D721Med (cell line): ENCODE data around the gene RTF2.

Experiments used
- DNase-seq: peaks from one replicate; pipeline ENCODE4 v3.0.0; 2011; ENCODE audit warnings: low spot score; ENCODE audit not compliant: insufficient read length
- FAIRE-seq: peaks from 2 replicates; lab custom pipeline; 2011; peaks lifted over from hg19 to GRCh38; lab: Jason Lieb, UNC
- TF ChIP-seq, protein P1 (sequence below): IDR thresholded peaks from 2 replicates; pipeline ENCODE4 v1.5.1; 2012; ENCODE audit warnings: mild to moderate bottlenecking, control low read depth; ENCODE audit not compliant: insufficient read depth; ENCODE audit errors: missing control alignments

RTF2 gene

DNA sequence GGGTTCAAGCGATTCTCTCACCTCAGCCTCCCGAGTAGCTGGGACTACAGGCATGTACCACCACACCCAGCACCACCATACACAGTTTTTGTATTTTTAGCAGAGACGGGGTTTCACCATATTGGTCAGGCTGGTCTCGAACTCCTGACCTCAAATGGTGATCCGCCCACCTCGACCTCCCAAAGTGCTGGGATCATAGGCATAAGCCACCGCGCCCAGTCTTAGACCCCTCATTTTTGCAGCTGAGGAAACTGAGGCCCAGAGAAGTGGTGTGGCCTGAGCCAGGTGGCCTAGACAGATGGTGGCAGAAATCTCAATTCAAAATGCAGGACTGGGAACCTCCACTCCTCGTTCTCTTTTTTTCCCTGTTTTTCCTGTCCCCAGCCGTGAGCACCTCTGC lies 43.5 kb downstream of the RTF2 start:
- DNase-seq (no peak), FAIRE-seq (no peak)
- TF ChIP-seq, protein P1, sequence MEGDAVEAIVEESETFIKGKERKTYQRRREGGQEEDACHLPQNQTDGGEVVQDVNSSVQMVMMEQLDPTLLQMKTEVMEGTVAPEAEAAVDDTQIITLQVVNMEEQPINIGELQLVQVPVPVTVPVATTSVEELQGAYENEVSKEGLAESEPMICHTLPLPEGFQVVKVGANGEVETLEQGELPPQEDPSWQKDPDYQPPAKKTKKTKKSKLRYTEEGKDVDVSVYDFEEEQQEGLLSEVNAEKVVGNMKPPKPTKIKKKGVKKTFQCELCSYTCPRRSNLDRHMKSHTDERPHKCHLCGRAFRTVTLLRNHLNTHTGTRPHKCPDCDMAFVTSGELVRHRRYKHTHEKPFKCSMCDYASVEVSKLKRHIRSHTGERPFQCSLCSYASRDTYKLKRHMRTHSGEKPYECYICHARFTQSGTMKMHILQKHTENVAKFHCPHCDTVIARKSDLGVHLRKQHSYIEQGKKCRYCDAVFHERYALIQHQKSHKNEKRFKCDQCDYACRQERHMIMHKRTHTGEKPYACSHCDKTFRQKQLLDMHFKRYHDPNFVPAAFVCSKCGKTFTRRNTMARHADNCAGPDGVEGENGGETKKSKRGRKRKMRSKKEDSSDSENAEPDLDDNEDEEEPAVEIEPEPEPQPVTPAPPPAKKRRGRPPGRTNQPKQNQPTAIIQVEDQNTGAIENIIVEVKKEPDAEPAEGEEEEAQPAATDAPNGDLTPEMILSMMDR = no peak

DNA sequence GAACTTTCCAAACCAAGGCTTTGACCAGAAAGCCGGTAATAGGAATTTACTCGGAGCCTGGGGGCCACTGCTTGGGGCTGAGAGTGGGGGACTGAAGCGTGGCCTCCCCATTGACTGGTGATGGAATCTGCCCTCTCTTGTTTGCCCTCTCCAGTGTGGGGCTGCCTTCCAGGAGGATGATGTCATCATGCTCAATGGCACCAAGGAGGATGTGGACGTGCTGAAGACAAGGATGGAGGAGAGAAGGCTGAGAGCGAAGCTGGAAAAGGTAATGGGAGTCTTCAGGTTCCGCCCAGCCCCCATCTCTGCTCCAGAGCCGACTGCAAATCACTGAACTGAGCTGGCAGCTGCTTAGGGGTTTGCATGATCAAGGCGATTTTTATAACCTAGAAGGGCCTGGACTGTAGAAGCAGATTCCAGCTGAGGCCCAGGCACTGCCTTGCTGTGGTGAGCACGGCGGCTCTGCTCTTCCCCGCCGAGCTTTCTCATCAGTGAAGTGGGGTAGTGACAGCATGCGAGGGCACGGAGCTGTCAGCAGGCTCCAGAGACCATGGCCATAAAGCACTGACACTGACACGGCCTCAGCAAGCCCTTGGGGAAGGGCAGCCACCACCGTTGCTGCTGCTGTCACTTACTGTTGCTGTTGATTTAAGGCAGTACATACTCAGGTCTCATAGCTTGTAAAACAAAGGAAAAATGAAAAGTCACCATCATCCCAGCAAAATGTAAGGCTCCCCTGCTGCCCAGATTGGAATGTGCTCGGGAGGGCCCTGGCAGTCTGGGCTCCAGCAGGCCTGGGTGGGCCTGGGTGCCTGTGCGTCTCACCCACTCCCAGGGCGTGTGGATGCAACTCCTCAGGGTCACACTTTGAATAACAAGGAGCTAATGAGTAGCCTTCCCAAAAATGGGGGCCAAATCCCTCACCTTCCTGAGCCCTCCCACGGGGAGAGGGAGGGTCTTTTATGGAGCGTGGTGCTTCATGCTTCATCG lies 45.0 kb downstream of the RTF2 start:
- FAIRE-seq = no peak
- TF ChIP-seq, protein P1 = no peak

DNA sequence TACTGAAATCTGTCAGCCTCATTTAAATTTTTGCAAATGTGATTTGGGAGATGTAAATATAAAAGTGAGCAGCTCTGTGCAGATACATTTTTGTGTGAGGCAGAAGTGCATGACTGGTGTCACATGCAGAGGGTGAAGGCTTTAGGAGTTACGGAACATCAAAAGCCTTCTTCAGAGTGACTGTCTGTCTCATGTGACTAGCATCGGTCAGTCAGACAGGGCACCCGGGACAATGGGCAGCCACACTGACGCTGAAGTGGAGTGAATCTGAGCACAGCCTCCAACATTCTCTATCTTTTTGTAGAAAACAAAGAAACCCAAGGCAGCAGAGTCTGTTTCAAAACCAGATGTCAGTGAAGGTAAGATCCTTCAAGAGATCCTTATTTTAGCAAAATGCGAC lies 48.2 kb downstream of the RTF2 start:
- no peak for FAIRE-seq
- no peak for DNase-seq
- TF ChIP-seq, protein P1 = no peak

More for the DNA sequence above, 45.0 kb downstream of the RTF2 start:
- DNase-seq = no peak

DNA sequence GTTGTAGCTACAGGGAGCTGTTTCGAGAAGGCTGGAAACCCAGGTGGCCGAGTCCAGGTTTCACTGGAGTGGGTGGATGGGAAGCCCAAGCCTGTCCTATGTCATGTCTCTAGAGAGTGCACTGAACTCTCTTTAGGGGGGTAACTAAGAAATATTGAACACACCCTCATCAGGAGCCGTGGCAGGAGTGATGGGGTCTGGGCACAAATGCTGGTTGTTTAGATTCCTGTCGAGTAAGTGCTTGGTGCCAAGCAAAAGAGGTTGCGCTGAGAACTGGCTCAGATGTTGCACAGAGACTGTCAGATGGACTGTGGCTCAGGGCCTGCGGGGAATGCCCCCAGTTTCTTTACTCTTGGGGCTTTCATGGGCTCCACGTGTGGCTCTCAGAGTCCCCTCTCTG lies 48.8 kb downstream of the RTF2 start:
- DNase-seq (no peak), FAIRE-seq (no peak)
- TF ChIP-seq, protein P1 = no peak

DNA sequence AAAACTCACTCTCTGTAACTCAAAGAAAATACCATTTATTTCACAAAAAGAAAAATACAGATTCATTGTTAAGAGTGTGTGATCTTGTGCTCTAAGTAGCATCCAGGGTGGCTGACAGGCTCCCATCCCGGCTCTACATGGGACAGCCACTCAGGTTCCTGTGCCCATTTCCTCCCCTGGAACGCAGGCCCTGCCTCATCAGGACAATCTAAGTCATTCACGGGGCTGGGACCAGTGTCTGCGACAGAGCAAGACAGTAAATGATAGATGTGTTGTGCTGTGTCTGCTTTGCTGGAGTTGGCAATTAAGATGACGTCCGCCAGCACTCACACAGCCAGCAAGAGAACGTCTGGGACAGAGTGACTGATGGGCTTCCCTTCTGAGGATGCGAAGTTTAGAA lies 49.2 kb downstream of the RTF2 start:
- TF ChIP-seq, protein P1 = no peak
- FAIRE-seq (no peak), DNase-seq (no peak)

DNA sequence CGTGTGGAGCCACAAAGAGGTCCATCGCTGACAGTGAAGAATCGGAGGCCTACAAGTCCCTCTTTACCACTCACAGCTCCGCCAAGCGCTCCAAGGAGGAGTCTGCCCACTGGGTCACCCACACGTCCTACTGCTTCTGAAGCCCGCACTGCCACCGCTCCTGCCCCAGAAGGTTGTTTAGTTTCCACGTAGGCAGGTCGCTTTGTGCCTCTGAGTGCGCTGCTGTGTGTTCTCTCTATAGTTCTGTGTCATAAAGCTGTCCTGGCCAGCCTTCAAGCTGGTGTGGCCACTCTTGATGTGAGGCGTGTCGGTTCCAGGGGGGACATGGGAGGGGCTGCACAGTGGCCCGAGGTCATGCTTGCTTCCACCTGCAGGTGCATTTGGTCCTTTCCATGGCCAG lies 49.7 kb downstream of the RTF2 start:
- FAIRE-seq (no peak), DNase-seq (no peak)
- TF ChIP-seq, protein P1 = no peak
